ENCODE measurements around the gene PRCC. TPM values are rescaled to one million over a fixed set of nuclear protein-coding genes. Genes with fewer than 3 reads are reported as not detected.

The PRCC gene
- total and polyA plus RNA-seq, 2 of the 13 experiments (the other 11 are each of a cell fraction or from before 2014, with no cell fraction given): 24.2 to 40.5 TPM

- no peak for TF ChIP-seq DZIP1 (CRISPR knock-in tag; IDR thresholded peaks at IDR 0.05)
- TF ChIP-seq ZNF350 (CRISPR knock-in tag; IDR thresholded peaks at IDR 0.05; ENCODE audit: borderline replicate concordance, low read depth): no peak
- no peak for TF ChIP-seq MBD4 (IDR thresholded peaks at IDR 0.05; ENCODE audit: borderline replicate concordance, low read length)
- TF ChIP-seq ZNF615 (CRISPR knock-in tag; IDR thresholded peaks at IDR 0.05; ENCODE audit: borderline replicate concordance): no peak
- no peak for TF ChIP-seq DMAP1 (CRISPR knock-in tag; IDR thresholded peaks at IDR 0.05)
- 0 out of 2 replicates have a peak, but pooled peaks have one; percentile 15 for TF ChIP-seq ZNF782 (CRISPR knock-in tag; IDR thresholded peaks at IDR 0.05; ENCODE audit: borderline replicate concordance)
- TF ChIP-seq NR0B2 (CRISPR knock-in tag; IDR thresholded peaks at IDR 0.05): 0 out of 2 replicates have a peak, but pooled peaks have one; percentile 27
- no peak for TF ChIP-seq ZEB1 (IDR thresholded peaks at IDR 0.05; ENCODE audit: insufficient replicate concordance, low read depth)
- no peak for TF ChIP-seq AGO1 (IDR thresholded peaks at IDR 0.05; ENCODE audit: low read depth, low read length, poor library complexity, severe bottlenecking)
- no peak for TF ChIP-seq CAMTA2 (CRISPR knock-in tag; IDR thresholded peaks at IDR 0.05; ENCODE audit: borderline replicate concordance)
- TF ChIP-seq MAX (IDR thresholded peaks at IDR 0.05): no peak
- no peak for TF ChIP-seq HBP1 (CRISPR knock-in tag; IDR thresholded peaks at IDR 0.05; ENCODE audit: low read depth)
- TF ChIP-seq ZNF431 (CRISPR knock-in tag; IDR thresholded peaks at IDR 0.05; ENCODE audit: borderline replicate concordance, low read depth): no peak
- no peak for TF ChIP-seq ZNF75D (CRISPR knock-in tag; IDR thresholded peaks at IDR 0.05; ENCODE audit: borderline replicate concordance)
- no peak for TF ChIP-seq ZNF331 (CRISPR knock-in tag; IDR thresholded peaks at IDR 0.05)
- TF ChIP-seq ZSCAN29 (CRISPR knock-in tag; conservative IDR thresholded peaks at IDR 0.05): peak; percentile 49; the same call in 1 of the 2 replicates
- TF ChIP-seq HNRNPUL1 (IDR thresholded peaks at IDR 0.05; ENCODE audit: low read depth, low read length): no peak
- 0 out of 2 replicates have a peak, but pooled peaks have one; percentile 26 for TF ChIP-seq SAFB2 (CRISPR knock-in tag; IDR thresholded peaks at IDR 0.05; ENCODE audit: borderline replicate concordance, low read depth)
- no peak for TF ChIP-seq ZNF33B (CRISPR knock-in tag; IDR thresholded peaks at IDR 0.05)
- no peak for TF ChIP-seq ZBTB3 (CRISPR knock-in tag; IDR thresholded peaks at IDR 0.05; ENCODE audit: borderline replicate concordance, low read depth)
- TF ChIP-seq ZNF576 (CRISPR knock-in tag; IDR thresholded peaks at IDR 0.05): no peak
These were observed 19.3 kb upstream of the PRCC start (continued) for GRCh38 chr1:156747742-156748669.
